PC-3 (cell line): ENCODE results near the gene TSPEAR.

ENCODE experiments used
- EZH2phosphoT487 ChIP-seq: fragments of 300-600 bp; sonication (generic); IDR thresholded peaks from 2 replicates; pipeline ENCODE4 v1.6.1; 2018; ENCODE audit warnings: mild to moderate bottlenecking, antibody characterized with exemption, low read length, borderline replicate concordance
- TF ChIP-seq, protein P1 (sequence below): fragments of 300-600 bp; sonication (generic); conservative IDR thresholded peaks from 2 replicates; pipeline ENCODE4 v1.5.1; 2017; ENCODE audit warnings: antibody characterized with exemption, low read depth, mild to moderate bottlenecking, low read length

DNA sequence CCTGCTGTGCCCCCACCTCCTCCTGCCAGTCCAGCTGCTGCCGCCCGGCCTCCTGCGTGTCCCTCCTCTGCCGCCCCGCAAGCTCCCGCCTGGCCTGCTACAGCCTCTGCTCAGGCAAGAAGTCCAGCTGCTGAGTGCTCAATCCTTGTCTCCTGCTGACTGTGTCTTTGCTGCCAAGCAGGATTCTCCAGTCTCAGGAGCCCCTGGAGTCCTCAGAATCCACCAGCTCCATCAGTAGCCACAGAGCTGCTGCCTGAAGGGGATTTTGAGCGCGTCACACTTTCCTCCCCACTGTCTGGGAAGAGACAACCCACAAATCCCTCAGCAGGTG lies 64.2 kb downstream of the TSPEAR start:
- TF ChIP-seq, protein P1, sequence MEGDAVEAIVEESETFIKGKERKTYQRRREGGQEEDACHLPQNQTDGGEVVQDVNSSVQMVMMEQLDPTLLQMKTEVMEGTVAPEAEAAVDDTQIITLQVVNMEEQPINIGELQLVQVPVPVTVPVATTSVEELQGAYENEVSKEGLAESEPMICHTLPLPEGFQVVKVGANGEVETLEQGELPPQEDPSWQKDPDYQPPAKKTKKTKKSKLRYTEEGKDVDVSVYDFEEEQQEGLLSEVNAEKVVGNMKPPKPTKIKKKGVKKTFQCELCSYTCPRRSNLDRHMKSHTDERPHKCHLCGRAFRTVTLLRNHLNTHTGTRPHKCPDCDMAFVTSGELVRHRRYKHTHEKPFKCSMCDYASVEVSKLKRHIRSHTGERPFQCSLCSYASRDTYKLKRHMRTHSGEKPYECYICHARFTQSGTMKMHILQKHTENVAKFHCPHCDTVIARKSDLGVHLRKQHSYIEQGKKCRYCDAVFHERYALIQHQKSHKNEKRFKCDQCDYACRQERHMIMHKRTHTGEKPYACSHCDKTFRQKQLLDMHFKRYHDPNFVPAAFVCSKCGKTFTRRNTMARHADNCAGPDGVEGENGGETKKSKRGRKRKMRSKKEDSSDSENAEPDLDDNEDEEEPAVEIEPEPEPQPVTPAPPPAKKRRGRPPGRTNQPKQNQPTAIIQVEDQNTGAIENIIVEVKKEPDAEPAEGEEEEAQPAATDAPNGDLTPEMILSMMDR: no peak
- no peak for TF ChIP-seq EZH2phosphoT487
